SK-N-MC (cell line): ENCODE data around the gene TDO2.

ENCODE experiments used
- EZH2 ChIP-seq: fragments of 200-600 bp; sonication (generic); IDR thresholded peaks from one replicate; pipeline ENCODE4 v1.6.1; 2017; ENCODE audit warnings: antibody characterized with exemption
- FOXP2 ChIP-seq: optimal IDR thresholded peaks from 2 replicates; pipeline ENCODE3; 2011; ENCODE audit warnings: mild to moderate bottlenecking, moderate library complexity; ENCODE audit not compliant: insufficient read depth; ENCODE audit errors: extremely low read length, control extremely low read depth
- POLR2AphosphoS5 ChIP-seq: IDR thresholded peaks from 2 replicates; pipeline ENCODE4 v1.6.1; 2012; ENCODE audit warnings: mild to moderate bottlenecking, low read depth, low read length, borderline replicate concordance

DNA sequence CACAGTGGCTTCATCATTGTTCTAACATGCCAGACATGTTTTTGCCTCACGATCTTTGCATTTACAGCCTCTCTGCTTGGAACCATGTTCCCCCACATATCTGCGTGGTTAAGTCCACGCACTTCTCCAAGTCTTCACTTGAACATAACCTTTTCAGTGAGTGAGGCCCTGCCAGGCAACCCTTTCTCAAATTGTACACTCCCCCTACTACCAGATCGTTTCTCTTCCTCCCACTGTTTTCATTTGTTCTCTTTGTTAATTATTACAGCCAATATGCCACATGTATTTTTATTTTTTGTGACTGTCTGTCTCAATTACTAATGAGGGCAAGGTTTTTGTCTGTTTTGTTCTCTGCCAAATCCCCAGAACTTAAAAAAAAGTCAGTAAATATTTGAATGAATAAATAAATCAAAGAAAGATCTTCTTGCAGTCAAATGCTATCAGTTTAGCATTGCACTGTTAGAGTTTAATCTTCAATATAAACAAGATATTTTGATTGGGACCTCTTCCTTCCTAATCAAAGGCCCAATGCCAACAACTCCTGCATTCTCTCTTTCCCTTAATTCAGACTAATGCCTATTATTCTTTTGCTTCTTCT lies 32.0 kb downstream of the TDO2 start:
- TF ChIP-seq POLR2AphosphoS5 (no peak), EZH2 (no peak), FOXP2 (no peak)
